Natural killer cell treated with Interleukin-12 subunit alpha and Interleukin-12 subunit beta and Interleukin-15 and Interleukin-18, amount 100 ng/mL, for 72 hours (primary cell): ENCODE data around the gene PDCD10. TPM values are rescaled to one million over a fixed set of nuclear protein-coding genes. Genes with fewer than 3 reads are reported as not detected.

ENCODE experiments used
- ATAC-seq, 2 donors: fragments of 150-1000 bp; cut with Tn5 transposase in 1 of 2; sonication (Bioruptor Pico), chemical (Tn5 transposase) in 1 of 2; 2 replicates each; pipeline ENCODE4 v1.10.0; 2021
- DNase-seq: peaks from one replicate; pipeline ENCODE4 v3.0.0; 2022; ENCODE audit warnings: low spot score
- H3K27ac Mint-ChIP-seq, 2 donors: 1 replicate in 1 of 2; 2 replicates in 1 of 2; pipeline ENCODE4 v1.8.0; 2022; ENCODE audit warnings: mixed read lengths in 2 of 2, mild to moderate bottlenecking in 1 of 2, moderate library complexity in 1 of 2
- H3K27me3 Mint-ChIP-seq, 2 donors: 1 replicate in 1 of 2; 2 replicates in 1 of 2; pipeline ENCODE4 v1.8.0; 2022; ENCODE audit warnings: mixed read lengths in 2 of 2
- H3K36me3 Mint-ChIP-seq: one replicate; pipeline ENCODE4 v1.8.0; 2022; ENCODE audit warnings: mixed read lengths
- H3K4me1 Mint-ChIP-seq, 2 donors: 1 replicate in 1 of 2; 2 replicates in 1 of 2; pipeline ENCODE4 v1.8.0; 2022; ENCODE audit warnings: low read depth in 2 of 2, mixed read lengths in 2 of 2, mild to moderate bottlenecking in 1 of 2
- H3K4me3 Mint-ChIP-seq: one replicate; pipeline ENCODE4 v1.8.0; 2022; ENCODE audit warnings: mixed read lengths
- H3K9me3 Mint-ChIP-seq: 2 replicates; pipeline ENCODE4 v1.8.0; 2022; ENCODE audit warnings: mixed read lengths
- total RNA-seq, 2 donors: library from RNA; stranded (reverse); gene quantifications; one replicate each; pipeline ENCODE4 v1.2.3, GENCODE V29; 2022

The PDCD10 gene
- total RNA-seq, 2 donors from 2014 or later, result 69.7 to 88.7 TPM

GRCh38 chr3:167691366-167691765, 43.3 kb downstream of the PDCD10 start:
- Mint-ChIP-seq H3K4me1 (peaks cover 15 to 41% of the 10 kb centered on the region in 2 donors), H3K4me3 (peak overlapping the region; percentile 53), H3K36me3 (peaks cover 25% of the 10 kb centered on the region)

GRCh38 chr3:167684388-167684993, 50.2 kb downstream of the PDCD10 start:
- Mint-ChIP-seq H3K9me3 (no peaks in the 10 kb centered on the region), H3K27ac (no peak overlapping the region), H3K4me1 (peaks cover 3 to 16% of the 10 kb centered on the region in 2 donors), H3K36me3 (peaks cover 25% of the 10 kb centered on the region), H3K27me3 (no peaks in the 10 kb centered on the region), H3K4me3 (no peak overlapping the region)
- DNase-seq, result peak; percentile 68
- no peak for ATAC-seq

More at GRCh38 chr3:167691366-167691765, 43.3 kb downstream of the PDCD10 start:
- peak overlapping the region; percentile 68 to 71 for H3K27ac Mint-ChIP-seq
- peak; percentile 78 for DNase-seq
- H3K27me3 Mint-ChIP-seq, result no peaks in the 10 kb centered on the region
- no peaks in the 10 kb centered on the region for H3K9me3 Mint-ChIP-seq
- ATAC-seq, result peak; percentile 98 to 99

- peaks cover 44% of the 10 kb centered on the region for H3K36me3 Mint-ChIP-seq
- ATAC-seq, result no peak
Observed at GRCh38 chr3:167679526-167679925, 55.2 kb downstream of the PDCD10 start.

GRCh38 chr3:167675848-167676247, 58.8 kb downstream of the PDCD10 start:
- Mint-ChIP-seq H3K4me3 (no peak overlapping the region), H3K27me3 (no peaks in the 10 kb centered on the region), H3K9me3 (peaks cover 9% of the 10 kb centered on the region), H3K4me1 (peaks cover 0 to 4% of the 10 kb centered on the region in 2 donors), H3K27ac (no peak overlapping the region), H3K36me3 (peaks cover 48% of the 10 kb centered on the region)
- ATAC-seq, result no peak
- DNase-seq, result no peak

More at GRCh38 chr3:167679526-167679925, 55.2 kb downstream of the PDCD10 start:
- H3K9me3 Mint-ChIP-seq, result peaks cover 9% of the 10 kb centered on the region
- H3K4me1 Mint-ChIP-seq, result peaks cover 2 to 4% of the 10 kb centered on the region in 2 donors
- H3K27me3 Mint-ChIP-seq, result no peaks in the 10 kb centered on the region
- H3K4me3 Mint-ChIP-seq, result no peak overlapping the region
- H3K27ac Mint-ChIP-seq, result no peak overlapping the region
- DNase-seq, result no peak

DNA sequence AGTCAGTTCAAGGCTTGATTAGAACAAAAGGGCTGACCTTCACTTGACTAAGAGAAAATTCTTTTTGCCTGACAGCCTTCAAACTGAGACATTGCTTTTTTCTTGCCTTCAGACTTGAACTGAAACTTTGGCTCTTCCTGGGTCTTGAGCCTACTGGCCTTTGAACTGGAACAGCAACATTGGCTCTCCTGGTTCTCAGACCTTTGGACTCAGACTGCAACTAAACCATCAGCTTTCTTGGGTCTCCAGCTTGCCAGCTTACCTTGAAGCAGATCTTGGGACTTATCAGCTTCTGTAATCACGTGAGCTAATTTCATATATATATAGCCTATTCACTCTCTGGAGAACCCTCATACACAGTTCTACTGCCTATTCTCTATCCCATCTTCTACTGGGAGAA, 61.5 kb downstream of the PDCD10 start:
- DNase-seq (no peak), ATAC-seq (no peak)
- no peak overlapping the region for H3K4me3 Mint-ChIP-seq
- peaks cover 9% of the 10 kb centered on the region for H3K9me3 Mint-ChIP-seq
- peaks cover 0 to 4% of the 10 kb centered on the region in 2 donors for H3K4me1 Mint-ChIP-seq
- H3K36me3 Mint-ChIP-seq, result peaks cover 41% of the 10 kb centered on the region
- no peaks in the 10 kb centered on the region for H3K27me3 Mint-ChIP-seq
- no peak overlapping the region for H3K27ac Mint-ChIP-seq

DNA sequence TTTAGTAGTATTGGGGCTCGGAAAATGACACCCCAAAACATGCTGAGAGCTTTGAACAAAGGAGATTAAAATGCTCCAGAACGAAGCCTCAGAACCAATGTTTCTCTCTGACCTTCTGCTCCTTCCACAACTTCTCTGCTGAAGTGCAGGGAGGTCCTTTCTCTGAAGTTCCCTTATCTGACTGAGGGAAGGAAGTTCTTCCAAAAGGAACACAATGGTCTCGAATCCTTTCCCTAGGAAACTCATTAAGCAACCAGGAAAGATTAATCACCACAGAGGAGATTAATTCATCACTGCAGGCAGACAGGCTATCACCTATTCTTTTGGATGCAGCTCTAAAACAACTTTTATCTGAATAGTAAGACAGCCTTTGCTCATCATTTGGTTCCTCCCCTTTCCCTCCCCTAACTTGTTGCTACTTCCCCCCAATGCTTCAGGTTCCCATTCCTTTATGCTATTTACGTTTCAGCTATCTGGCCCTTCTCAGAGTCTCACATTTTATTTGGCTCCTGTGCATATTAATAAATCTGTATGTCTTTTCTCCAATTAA, 62.7 kb downstream of the PDCD10 start:
- peaks cover 8% of the 10 kb centered on the region for H3K9me3 Mint-ChIP-seq
- H3K27ac Mint-ChIP-seq, result no peak overlapping the region
- no peak for ATAC-seq
- H3K4me1 Mint-ChIP-seq, result no peaks in the 10 kb centered on the region
- no peak overlapping the region for H3K4me3 Mint-ChIP-seq
- peaks cover 38% of the 10 kb centered on the region for H3K36me3 Mint-ChIP-seq
- no peaks in the 10 kb centered on the region for H3K27me3 Mint-ChIP-seq
- no peak for DNase-seq

DNA sequence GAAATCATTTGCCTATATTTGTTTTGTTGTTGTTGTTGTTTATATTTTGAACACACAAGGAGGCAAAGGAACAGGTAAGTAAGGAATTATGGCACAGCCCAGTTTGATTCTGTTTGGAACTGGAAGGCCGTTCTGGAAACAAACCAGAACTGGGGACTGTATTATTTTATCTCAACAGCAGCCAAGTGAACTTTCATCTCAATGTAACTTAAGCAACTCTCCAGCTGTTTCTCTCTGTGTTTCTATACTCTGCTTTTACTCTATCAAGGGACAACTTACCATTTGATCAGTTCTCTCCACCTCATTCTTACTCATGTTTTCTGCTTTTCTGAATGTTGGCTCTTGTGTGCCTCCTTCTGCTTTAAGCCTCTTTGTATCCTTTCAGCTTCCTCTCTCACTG, 65.0 kb downstream of the PDCD10 start:
- H3K36me3 Mint-ChIP-seq, result peaks cover 16% of the 10 kb centered on the region
- H3K27ac Mint-ChIP-seq, result no peak overlapping the region
- no peaks in the 10 kb centered on the region for H3K9me3 Mint-ChIP-seq
- no peaks in the 10 kb centered on the region for H3K27me3 Mint-ChIP-seq
- DNase-seq, result no peak
- no peak for ATAC-seq
- H3K4me1 Mint-ChIP-seq, result no peaks in the 10 kb centered on the region
- H3K4me3 Mint-ChIP-seq, result no peak overlapping the region

- no peak for DNase-seq
- ATAC-seq, result no peak
- Mint-ChIP-seq H3K27ac (no peak overlapping the region), H3K4me3 (no peak overlapping the region), H3K36me3 (peaks cover 6% of the 10 kb centered on the region), H3K9me3 (peaks cover 4% of the 10 kb centered on the region), H3K27me3 (no peaks in the 10 kb centered on the region), H3K4me1 (no peaks in the 10 kb centered on the region)
Observed at GRCh38 chr3:167668651-167669050, 66.0 kb downstream of the PDCD10 start.

GRCh38 chr3:167666563-167666962, 68.1 kb downstream of the PDCD10 start:
- peaks cover 6% of the 10 kb centered on the region for H3K36me3 Mint-ChIP-seq
- no peak for ATAC-seq
- no peaks in the 10 kb centered on the region for H3K4me1 Mint-ChIP-seq
- H3K4me3 Mint-ChIP-seq, result no peak overlapping the region
- peaks cover 0 to 4% of the 10 kb centered on the region in 2 donors for H3K27me3 Mint-ChIP-seq
- no peak overlapping the region for H3K27ac Mint-ChIP-seq
- no peak for DNase-seq
- H3K9me3 Mint-ChIP-seq, result peaks cover 4% of the 10 kb centered on the region

DNA sequence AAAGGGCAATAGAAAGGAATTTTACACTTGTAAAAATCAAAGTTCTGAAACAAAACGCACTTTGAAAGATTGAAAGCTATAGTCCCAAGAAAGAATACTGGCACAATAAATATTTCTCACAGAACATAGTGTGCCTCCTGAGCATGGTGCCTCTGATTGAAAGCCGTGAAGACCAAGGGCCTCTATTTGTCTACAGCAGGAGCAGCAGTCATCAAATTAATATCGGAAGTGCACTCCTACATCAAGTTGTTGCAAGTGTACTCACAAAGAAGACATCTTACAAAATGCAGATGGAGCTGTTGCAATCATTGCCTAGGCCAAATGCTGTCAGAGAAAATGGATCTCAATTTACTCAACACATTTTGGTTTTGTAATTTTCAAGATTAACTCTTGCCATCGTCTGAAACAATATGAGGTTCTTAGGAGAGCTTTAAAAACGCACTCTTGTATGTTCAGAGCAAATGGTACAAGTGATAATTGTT, 71.7 kb downstream of the PDCD10 start:
- Mint-ChIP-seq H3K36me3 (no peaks in the 10 kb centered on the region), H3K4me3 (no peak overlapping the region), H3K4me1 (peaks cover 0 to 3% of the 10 kb centered on the region in 2 donors), H3K27me3 (peaks cover 3 to 12% of the 10 kb centered on the region in 2 donors), H3K27ac (no peak overlapping the region), H3K9me3 (peaks cover 6% of the 10 kb centered on the region)
- ATAC-seq (no peak), DNase-seq (no peak)

GRCh38 chr3:167657684-167658225, 76.9 kb downstream of the PDCD10 start:
- ATAC-seq, result no peak
- Mint-ChIP-seq H3K4me3 (no peak overlapping the region), H3K9me3 (peaks cover 2% of the 10 kb centered on the region), H3K4me1 (peaks cover 9 to 13% of the 10 kb centered on the region in 2 donors), H3K36me3 (no peaks in the 10 kb centered on the region), H3K27ac (no peak overlapping the region), H3K27me3 (peaks cover 3 to 12% of the 10 kb centered on the region in 2 donors)
- DNase-seq, result no peak

DNA sequence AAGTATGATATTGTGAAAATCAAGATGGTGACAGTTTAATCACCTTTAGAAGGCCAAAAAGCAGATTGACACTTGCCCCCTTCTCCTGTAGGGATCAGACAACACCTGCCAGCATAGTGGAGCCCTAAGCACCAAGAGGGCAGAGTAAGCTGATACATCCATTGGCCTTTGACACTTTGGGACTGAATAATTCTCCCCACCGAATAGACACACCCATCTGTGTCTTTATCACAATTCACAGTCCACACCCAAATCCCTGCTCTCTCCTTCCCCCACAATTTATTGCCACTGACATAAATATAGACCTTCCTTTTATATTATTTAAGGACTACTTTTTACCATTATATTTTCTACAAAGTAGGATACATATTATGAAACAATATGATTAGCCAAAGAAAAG, 77.9 kb downstream of the PDCD10 start:
- H3K9me3 Mint-ChIP-seq, result peaks cover 2% of the 10 kb centered on the region
- peaks cover 3 to 11% of the 10 kb centered on the region in 2 donors for H3K27me3 Mint-ChIP-seq
- H3K4me3 Mint-ChIP-seq, result no peak overlapping the region
- H3K4me1 Mint-ChIP-seq, result peaks cover 9 to 13% of the 10 kb centered on the region in 2 donors
- H3K36me3 Mint-ChIP-seq, result no peaks in the 10 kb centered on the region
- no peak overlapping the region for H3K27ac Mint-ChIP-seq
- ATAC-seq (no peak), DNase-seq (no peak)

GRCh38 chr3:167653760-167654159, 80.9 kb downstream of the PDCD10 start, which contains the start of gene WDR49:
TSS of gene WDR49 (minus strand) at chr3:167653942. CDS start at chr3:167653425, 517 bp downstream.
- Mint-ChIP-seq H3K9me3 (no peaks in the 10 kb centered on the region), H3K27ac (no peak within 1 kb of the TSS), H3K4me3 (peak within 1 kb of the TSS; percentile 7), H3K4me1 (peaks cover 23 to 29% of the 10 kb centered on the region in 2 donors), H3K27me3 (no peaks in the 10 kb centered on the region), H3K36me3 (no peaks in the 10 kb centered on the region)
- DNase-seq (no peak), ATAC-seq (no peak)

DNA sequence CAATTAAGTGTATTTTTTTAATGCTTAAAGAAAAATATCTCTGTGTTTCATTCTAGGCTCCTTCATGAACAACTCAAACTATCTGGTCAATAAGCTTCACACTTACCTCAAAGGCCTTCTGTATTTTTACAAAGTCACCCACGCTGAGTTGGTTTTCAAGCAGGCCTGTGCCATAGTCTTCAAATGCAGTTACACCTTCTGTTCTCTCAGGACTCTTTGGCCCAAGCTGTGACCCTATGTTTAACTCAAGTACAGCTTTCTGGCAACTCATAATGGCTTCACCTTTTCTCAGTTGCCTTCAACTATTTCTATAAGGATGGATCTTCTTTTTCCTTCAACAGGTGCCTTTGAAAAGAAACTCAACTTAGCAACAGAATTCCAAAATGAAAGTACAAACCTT, 81.5 kb downstream of the PDCD10 start:
- Mint-ChIP-seq H3K4me1 (peaks cover 23 to 29% of the 10 kb centered on the region in 2 donors), H3K9me3 (no peaks in the 10 kb centered on the region), H3K27ac (no peak overlapping the region), H3K36me3 (no peaks in the 10 kb centered on the region), H3K4me3 (no peak overlapping the region), H3K27me3 (no peaks in the 10 kb centered on the region)
- ATAC-seq (no peak), DNase-seq (no peak)
